B cell (primary cell): ENCODE results near the gene TSHR. TPM values are rescaled to one million over a fixed set of nuclear protein-coding genes. Genes with fewer than 3 reads are reported as not detected.

Source experiments
- ATAC-seq: fragments of 200-7000 bp; cut with Tn5 transposase; one replicate; pipeline ENCODE4 v1.10.0; 2021; ENCODE audit warnings: low read depth, mild to moderate bottlenecking, moderate number of reproducible peaks, moderate library complexity
- CTCF ChIA-PET: fragments of 350-600 bp; sonication (Branson Sonifier 250); formaldehyde crosslinking; loops from one replicate; lab custom pipeline; 2021; ENCODE audit warnings: antibody characterized with exemption, inconsistent platforms; lab: Charles Lee
- POLR2A ChIA-PET: fragments of 350-600 bp; sonication (Branson Sonifier 250); formaldehyde crosslinking; loops from one replicate; lab custom pipeline; 2021; ENCODE audit warnings: antibody characterized with exemption; lab: Charles Lee
- DNase-seq: peaks from one replicate; pipeline ENCODE4 v3.0.0; 2013
- H2AFZ ChIP-seq: 2 replicates; pipeline ENCODE4 v1.6.1; 2012; ENCODE audit warnings: mild to moderate bottlenecking, low read depth, low read length; ENCODE audit not compliant: insufficient read depth, poor library complexity, severe bottlenecking
- H3K27ac ChIP-seq, 2 donors: 1 replicate in 1 of 2; 2 replicates in 1 of 2; pipeline ENCODE4 v1.5.1; 2012 to 2013; ENCODE audit warnings: low read length in 2 of 2, mild to moderate bottlenecking in 2 of 2, moderate library complexity in 1 of 2
- H3K27me3 ChIP-seq, 4 experiments: fragments of 200-600 bp in 1 of 4; sonication (generic) in 1 of 4; replicated peaks in 1 of 4; 1 replicate in 2 of 4; 2 replicates in 2 of 4; pipeline versions ENCODE4 v1.6.1 to v1.7.0; 2013 to 2016; ENCODE audit warnings: low read length in 3 of 4, mild to moderate bottlenecking in 2 of 4, mixed read lengths in 1 of 4, moderate library complexity in 1 of 4; ENCODE audit not compliant: insufficient read depth in 4 of 4, control insufficient read depth in 3 of 4; ENCODE audit errors: control extremely low read depth in 1 of 4
- H3K36me3 ChIP-seq, 2 experiments: replicated peaks in 1 of 2; 1 replicate in 1 of 2; 2 replicates in 1 of 2; pipeline versions ENCODE4 v1.6.1 to v1.7.1; 2013; ENCODE audit warnings: low read length in 1 of 2; ENCODE audit not compliant: insufficient read depth in 2 of 2, control insufficient read depth in 1 of 2; ENCODE audit errors: control extremely low read depth in 1 of 2, extremely low read depth in 1 of 2
- H3K4me1 ChIP-seq, 2 donors: fragments of 200-600 bp in 1 of 2; sonication (generic) in 1 of 2; 1 replicate in 1 of 2; 2 replicates in 1 of 2; pipeline versions ENCODE4 v1.5.1 to v1.6.1; 2013 to 2017; ENCODE audit warnings: low read length in 2 of 2; ENCODE audit not compliant: control insufficient read depth in 2 of 2, insufficient read depth in 2 of 2
- H3K4me2 ChIP-seq: replicated peaks from 2 replicates; pipeline ENCODE3; 2012; ENCODE audit warnings: mild to moderate bottlenecking, low read depth, low read length; ENCODE audit not compliant: poor library complexity, severe bottlenecking
- H3K4me3 ChIP-seq, 5 experiments: fragments of 200-600 bp in 1 of 5; sonication (generic) in 1 of 5; 1 replicate in 3 of 5; 2 replicates in 2 of 5; pipeline versions ENCODE4 v1.5.1 to v1.7.0; 2011 to 2016; ENCODE audit warnings: low read length in 4 of 5, mild to moderate bottlenecking in 4 of 5, low read depth in 2 of 5, control low read depth in 1 of 5, moderate library complexity in 1 of 5; ENCODE audit not compliant: insufficient read depth in 1 of 5; ENCODE audit errors: control extremely low read depth in 1 of 5, extremely low read depth in 1 of 5
- H3K79me2 ChIP-seq: fragments of 200-600 bp; sonication (generic); one replicate; pipeline ENCODE4 v1.6.0; 2016; ENCODE audit warnings: low read length; ENCODE audit not compliant: control insufficient read depth, insufficient read depth
- H3K9ac ChIP-seq: fragments of 200-600 bp; sonication (generic); 2 replicates; pipeline ENCODE4 v1.6.1; 2017; ENCODE audit warnings: mild to moderate bottlenecking, low read length, moderate library complexity
- H3K9me3 ChIP-seq, 3 donors: one replicate each; pipeline versions ENCODE4 v1.6.1 to v1.7.1; 2013; ENCODE audit warnings: low read length in 2 of 3; ENCODE audit not compliant: control insufficient read depth in 2 of 3, insufficient read depth in 1 of 3; ENCODE audit errors: control extremely low read depth in 1 of 3
- H4K20me1 ChIP-seq: 2 replicates; pipeline ENCODE4 v1.6.0; 2012; ENCODE audit warnings: mild to moderate bottlenecking, low read length; ENCODE audit not compliant: insufficient read depth, control insufficient read depth, poor library complexity, severe bottlenecking
- H3K27ac Mint-ChIP-seq: one replicate; pipeline ENCODE4 v1.8.0; 2021; ENCODE audit warnings: mixed read lengths
- H3K27me3 Mint-ChIP-seq: one replicate; pipeline ENCODE4 v1.8.0; 2021; ENCODE audit warnings: mixed read lengths
- H3K4me1 Mint-ChIP-seq: one replicate; pipeline ENCODE4 v1.8.0; 2021; ENCODE audit warnings: mixed read lengths
- H3K4me3 Mint-ChIP-seq: one replicate; pipeline ENCODE4 v1.8.0; 2021; ENCODE audit warnings: mixed read lengths
- H3K9me3 Mint-ChIP-seq: one replicate; pipeline ENCODE4 v1.8.0; 2022; ENCODE audit warnings: mixed read lengths; ENCODE audit not compliant: insufficient read depth
- CTCF ChIP-seq: fragments of 200-600 bp; IDR thresholded peaks from one replicate; pipeline ENCODE4 v1.8.0; 2022; ENCODE audit warnings: antibody characterized with exemption, mild to moderate bottlenecking
- EZH2 ChIP-seq: IDR thresholded peaks from 2 replicates; pipeline ENCODE4 v1.6.1; 2012; ENCODE audit warnings: borderline replicate concordance, low read depth, mild to moderate bottlenecking, moderate library complexity, low read length; ENCODE audit not compliant: insufficient read depth, poor library complexity, severe bottlenecking
- WGBS: methylation state at CpG from one replicate; pipeline ENCODE4 v1.1.5; 2013; ENCODE audit warnings: missing lambda C conversion rate; ENCODE audit not compliant: insufficient coverage; 5-methylcytosine and 5-hydroxymethylcytosine counted together
- intact Hi-C: fragments of 100-400 bp; cut with micrococcal nuclease; formaldehyde crosslinking; loops from one replicate; pipeline ENCODE4 v1.10.0; 2022
- polyA plus RNA-seq: library from polyadenylated mRNA; depleted of rRNA; stranded (reverse); fragments of >200 nt; gene quantifications from 2 replicates; pipeline ENCODE4 v1.2.3, GENCODE V29; 2012
- total RNA-seq, 2 donors: library from RNA; stranded (reverse); fragments of 120-200 nt in 1 of 2; gene quantifications; 1 replicate in 1 of 2; 2 replicates in 1 of 2; pipeline versions ENCODE4 v1.2.3 to v1.2.4, GENCODE V29; 2013 to 2022

The TSHR gene
- total and polyA plus RNA-seq, 2 donors (not counting 1 experiment from before 2014, with no cell fraction given): 0.15 to 0.37 TPM

- Histone ChIP-seq H3K4me2 (no peak overlapping the region), H3K36me3 (no peaks in the 10 kb centered on the region), H3K27me3 (no peaks in the 10 kb centered on the region), H3K79me2 (no peaks in the 10 kb centered on the region), H4K20me1 (no peaks in the 10 kb centered on the region), H3K4me1 (no peaks in the 10 kb centered on the region), H3K27ac (no peak overlapping the region), H3K9ac (no peak overlapping the region), H3K4me3 (no peak overlapping the region), H2AFZ (no peak overlapping the region), H3K9me3 (peaks cover 1 to 17% (median 8%) of the 10 kb centered on the region in 3 donors)
- no CpG with 5 or more reads among the region's 2 CpGs for WGBS
- ChIA-PET POLR2A (no interaction called here), CTCF (no interaction called here)
- DNase-seq (no peak), ATAC-seq (no peak)
- TF ChIP-seq CTCF: no peak
- no peak for TF ChIP-seq EZH2
- H3K4me1 Mint-ChIP-seq: no peaks in the 10 kb centered on the region
- peaks cover 3% of the 10 kb centered on the region for H3K27me3 Mint-ChIP-seq
- intact Hi-C loops: no loop called here
- H3K4me3 Mint-ChIP-seq: no peak overlapping the region
- H3K9me3 Mint-ChIP-seq: peaks cover 9% of the 10 kb centered on the region
- H3K27ac Mint-ChIP-seq: no peak overlapping the region
Measured at GRCh38 chr14:81070511-81070910, 115.1 kb downstream of the TSHR start.

- ChIA-PET CTCF (no interaction called here), POLR2A (no interaction called here)
- no peak overlapping the region for H3K9ac ChIP-seq
- H3K4me1 ChIP-seq: no peaks in the 10 kb centered on the region
- H2AFZ ChIP-seq: no peak overlapping the region
- TF ChIP-seq CTCF: no peak
- TF ChIP-seq EZH2: no peak
- H3K9me3 Mint-ChIP-seq: no peaks in the 10 kb centered on the region
- no peak overlapping the region for H3K4me2 ChIP-seq
- intact Hi-C loops: no loop called here
- H3K27ac Mint-ChIP-seq: no peak overlapping the region
- DNase-seq (no peak), ATAC-seq (no peak)
- H3K79me2 ChIP-seq: no peaks in the 10 kb centered on the region
- H3K4me1 Mint-ChIP-seq: no peaks in the 10 kb centered on the region
- 87% methylated on average over 3 of the region's 3 CpGs for WGBS
- H3K27me3 Mint-ChIP-seq: no peaks in the 10 kb centered on the region
- no peak overlapping the region for H3K4me3 Mint-ChIP-seq
- no peak overlapping the region for H3K27ac ChIP-seq
- H3K9me3 ChIP-seq: peaks cover 0 to 1% (median 0%) of the 10 kb centered on the region in 3 donors
- no peaks in the 10 kb centered on the region for H3K36me3 ChIP-seq
- no peaks in the 10 kb centered on the region for H3K27me3 ChIP-seq
- H3K4me3 ChIP-seq: no peak overlapping the region
- no peaks in the 10 kb centered on the region for H4K20me1 ChIP-seq
Measured at GRCh38 chr14:81085596-81085995, 130.2 kb downstream of the TSHR start.
